ENCODE data around the gene JAZF1.
A peak's percentile ranks its signal among the peaks of the same experiment; 100 is the strongest.

Gene JAZF1

GRCh38 chr7:27885652-27886051, 294.9 kb downstream of the JAZF1 start:
- DNase-seq (ENCODE audit: low read depth), result no peak
- no peak for TF ChIP-seq CTCF (conservative IDR thresholded peaks at IDR 0.05; ENCODE audit: low read depth, low read length)
- no peak overlapping the region for H3K4me3 ChIP-seq (ENCODE audit: low read depth, low read length)

- H3K4me3 ChIP-seq (ENCODE audit: low read depth, low read length), result no peak overlapping the region
- peak; percentile 61 for DNase-seq (ENCODE audit: low read depth)
- no peak for TF ChIP-seq CTCF (conservative IDR thresholded peaks at IDR 0.05; ENCODE audit: low read depth, low read length)
Measured at GRCh38 chr7:27883696-27884095, 296.9 kb downstream of the JAZF1 start.

DNA sequence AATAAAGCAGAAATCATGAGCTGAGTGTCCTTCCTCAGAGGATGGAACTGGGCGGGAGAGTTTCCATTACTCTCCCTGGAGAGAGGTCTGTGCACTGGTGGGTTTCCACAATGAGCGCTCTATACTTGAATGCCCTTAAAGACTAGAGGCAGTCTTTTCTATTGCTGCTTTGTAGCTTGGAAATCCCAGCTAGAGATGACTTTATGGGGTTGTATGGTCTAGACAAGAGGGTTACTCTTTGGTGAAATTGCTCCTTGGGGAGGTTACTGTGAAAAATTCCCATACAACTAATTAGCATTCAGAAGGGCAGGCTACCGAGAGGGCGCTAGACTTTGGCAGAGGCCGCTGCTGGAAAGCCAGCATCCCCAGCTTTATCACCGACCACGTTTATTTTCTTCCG, 303.8 kb downstream of the JAZF1 start:
- DNase-seq (ENCODE audit: low read depth), result no peak
- H3K4me3 ChIP-seq (ENCODE audit: low read depth, low read length), result no peak overlapping the region
- TF ChIP-seq CTCF (conservative IDR thresholded peaks at IDR 0.05; ENCODE audit: low read depth, low read length), result no peak

- TF ChIP-seq CTCF (conservative IDR thresholded peaks at IDR 0.05; ENCODE audit: low read depth, low read length), result no peak
- DNase-seq (ENCODE audit: low read depth), result no peak
- H3K4me3 ChIP-seq (ENCODE audit: low read depth, low read length), result no peak overlapping the region
Measured at GRCh38 chr7:27875832-27876231, 304.8 kb downstream of the JAZF1 start.

DNA sequence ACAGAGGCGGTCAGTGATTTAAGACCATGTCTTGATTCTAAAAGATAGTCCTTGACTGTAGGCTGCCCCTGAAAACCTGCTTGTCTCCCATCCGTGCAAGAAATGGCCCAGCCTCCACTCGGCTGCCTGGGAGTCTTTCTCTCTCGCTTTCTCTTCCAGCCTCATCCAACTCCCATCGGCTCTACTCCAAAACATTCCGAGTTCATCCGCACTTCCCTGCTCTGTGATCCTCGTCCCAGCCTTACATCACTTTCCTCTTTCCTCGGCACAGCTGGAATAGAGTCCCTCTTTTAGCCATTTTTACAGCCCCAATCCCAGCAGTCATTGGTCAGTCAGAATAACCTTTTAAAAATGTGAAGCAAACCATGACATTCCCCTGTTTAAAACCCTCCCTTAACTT, 305.5 kb downstream of the JAZF1 start:
- TF ChIP-seq CTCF (conservative IDR thresholded peaks at IDR 0.05; ENCODE audit: low read depth, low read length), result no peak
- H3K4me3 ChIP-seq (ENCODE audit: low read depth, low read length), result no peak overlapping the region
- DNase-seq (ENCODE audit: low read depth), result no peak

- DNase-seq (ENCODE audit: low read depth), result peak; percentile 56
- H3K4me3 ChIP-seq (ENCODE audit: low read depth, low read length), result no peak overlapping the region
- TF ChIP-seq CTCF (conservative IDR thresholded peaks at IDR 0.05; ENCODE audit: low read depth, low read length), result no peak
Measured at GRCh38 chr7:27873981-27874957, 306.3 kb downstream of the JAZF1 start.

Measured in choroid plexus epithelial cell (primary cell).